Esophagus muscularis mucosa (tissue), 3 donors: ENCODE data around the gene ACP3.

Experiments used
- CTCF ChIP-seq, 3 experiments: fragments of 200-600 bp in 2 of 3; fragments of 450-650 bp in 1 of 3; sonication (generic) in 2 of 3; IDR thresholded peaks; one replicate each; pipeline ENCODE4 v1.5.1; 2017 to 2019; ENCODE audit warnings: antibody characterized with exemption in 3 of 3, mild to moderate bottlenecking in 2 of 3, moderate library complexity in 1 of 3
- POLR2A ChIP-seq: fragments of 450-650 bp; IDR thresholded peaks from one replicate; pipeline ENCODE4 v1.6.1; 2017; ENCODE audit warnings: antibody characterized with exemption, moderate library complexity, mild to moderate bottlenecking, low read depth
- POLR2AphosphoS5 ChIP-seq, 2 donors: sonication (generic); formaldehyde crosslinking; IDR thresholded peaks; one replicate each; pipeline ENCODE4 v1.6.1; 2017; ENCODE audit warnings: antibody characterized with exemption in 2 of 2

DNA sequence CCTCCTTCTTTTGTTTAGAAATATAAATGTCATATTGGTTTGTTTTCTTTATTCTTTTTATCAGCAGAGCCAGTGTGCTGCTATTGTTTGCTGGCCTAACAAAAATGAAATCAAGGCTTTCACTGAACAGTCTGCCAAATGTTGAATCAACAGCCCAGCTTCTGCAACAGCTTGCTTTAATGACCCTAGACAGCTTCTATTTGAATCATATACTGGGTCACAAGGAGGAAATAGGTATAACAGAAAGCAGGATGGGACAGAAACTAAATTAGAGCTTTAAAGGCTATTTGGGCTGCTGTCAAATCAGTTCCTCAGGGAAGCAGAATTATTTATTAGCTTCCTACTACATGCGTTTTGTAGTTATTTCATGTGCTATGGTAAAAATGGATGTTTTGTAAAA, 88.0 kb downstream of the ACP3 start:
- TF ChIP-seq CTCF (IDR thresholded peaks at IDR 0.05) (no peak), POLR2A (no peak), POLR2AphosphoS5 (IDR thresholded peaks at IDR 0.05) (no peak)
